A549 (cell line): ENCODE measurements around the gene IGFN1. TPM values are rescaled to one million over a fixed set of nuclear protein-coding genes. Genes with fewer than 3 reads are reported as not detected.

Experiments
- ATAC-seq, 2 experiments: fragments of 200-7000 bp in 1 of 2; fragments of >200 bp in 1 of 2; cut with Nextera tagmentation in 1 of 2; cut with Tn5 transposase in 1 of 2; 3 replicates each; pipeline versions ENCODE4 v1.8.0 to v1.9.1; 2018 to 2020; ENCODE audit warnings: mild to moderate bottlenecking in 1 of 2, moderate library complexity in 1 of 2
- CTCF ChIA-PET: fragments of 300-600 bp; sonication (Branson Sonifier 250); formaldehyde crosslinking; extraction: SDS; loops from one replicate; lab custom pipeline; 2021; ENCODE audit warnings: antibody characterized with exemption, inconsistent platforms; lab: Yijun Ruan, JAX
- POLR2A ChIA-PET: fragments of 350-600 bp; formaldehyde crosslinking; extraction: SDS; loops from one replicate; lab custom pipeline; 2021; ENCODE audit warnings: antibody characterized with exemption, inconsistent platforms; lab: Yijun Ruan, JAX
- DNase-seq, 2 experiments: peaks; one replicate each; pipeline versions ENCODE4 v3.0.0 to v3.0.0-alpha.2; 2011 to 2016; ENCODE audit warnings: low read depth in 1 of 2, low spot score in 1 of 2
- FAIRE-seq: peaks from 2 replicates; lab custom pipeline; 2011; peaks lifted over from hg19 to GRCh38; lab: Jason Lieb, UNC
- H3K27ac ChIP-seq, 2 experiments: fragments of >200 bp; sonication (Bioruptor Twin); formaldehyde crosslinking; 3 replicates each; pipeline ENCODE4 v1.5.1; 2016 to 2017
- H3K4me1 ChIP-seq: fragments of >200 bp; sonication (Bioruptor Twin); formaldehyde crosslinking; 3 replicates; pipeline ENCODE4 v1.6.1; 2016
- H3K4me2 ChIP-seq: fragments of >200 bp; sonication (Bioruptor Twin); formaldehyde crosslinking; 3 replicates; pipeline ENCODE4 v1.6.1; 2016
- H3K4me3 ChIP-seq: fragments of >200 bp; sonication (Bioruptor Twin); formaldehyde crosslinking; 3 replicates; pipeline ENCODE4 v1.5.1; 2016
- H3K9me3 ChIP-seq: fragments of >200 bp; sonication (Bioruptor Twin); formaldehyde crosslinking; 3 replicates; pipeline ENCODE4 v1.6.1; 2016
- ATOH8 ChIP-seq: fragments of 250-450 bp; sonication (Bioruptor Pico); IDR thresholded peaks from 2 replicates; pipeline ENCODE4 v1.5.0; 2020; ENCODE audit warnings: low read depth, mild to moderate bottlenecking, moderate library complexity
- BHLHE40 ChIP-seq: IDR thresholded peaks from 2 replicates; pipeline ENCODE4 v1.6.1; 2012; ENCODE audit warnings: low read depth, low read length, inconsistent platforms
- E2F6 ChIP-seq: IDR thresholded peaks from 2 replicates; pipeline ENCODE4 v1.6.1; 2012; ENCODE audit warnings: low read depth, borderline replicate concordance
- EHF ChIP-seq: fragments of 250-450 bp; sonication (Bioruptor Pico); IDR thresholded peaks from 2 replicates; pipeline ENCODE4 v1.5.0; 2020; ENCODE audit warnings: mild to moderate bottlenecking
- EHMT2 ChIP-seq: fragments of 200-600 bp; sonication (generic); IDR thresholded peaks from 2 replicates; pipeline ENCODE4 v1.6.1; 2016; ENCODE audit warnings: antibody characterized with exemption, low read depth, mild to moderate bottlenecking, moderate library complexity
- ELK1 ChIP-seq: fragments of 150-350 bp; IDR thresholded peaks from 2 replicates; pipeline ENCODE4 v1.6.1; 2014; ENCODE audit warnings: low read depth, mild to moderate bottlenecking, low read length
- FOSB ChIP-seq: fragments of 250-450 bp; sonication (Bioruptor Pico); IDR thresholded peaks from 2 replicates; pipeline ENCODE4 v1.5.0; 2020; ENCODE audit warnings: mild to moderate bottlenecking, moderate library complexity
- FOSL2 ChIP-seq, 2 experiments: fragments of 450-650 bp in 1 of 2; fragments of >200 bp in 1 of 2; sonication (Bioruptor Twin) in 1 of 2; formaldehyde crosslinking; IDR thresholded peaks; 2 replicates each; pipeline versions ENCODE4 v1.5.0 to v1.6.1; 2016 to 2020; ENCODE audit warnings: mild to moderate bottlenecking in 1 of 2, moderate library complexity in 1 of 2
- GATA3 ChIP-seq: IDR thresholded peaks from 2 replicates; pipeline ENCODE4 v1.6.1; 2012; ENCODE audit warnings: borderline replicate concordance
- JUN ChIP-seq, 2 experiments: fragments of >200 bp; sonication (Bioruptor Twin); formaldehyde crosslinking; IDR thresholded peaks; 2 replicates in 1 of 2; 3 replicates in 1 of 2; pipeline ENCODE4 v1.6.1; 2016 to 2017
- KDM1A ChIP-seq: fragments of 200-600 bp; sonication (generic); IDR thresholded peaks from 2 replicates; pipeline ENCODE4 v1.6.1; 2016; ENCODE audit warnings: low read depth, mild to moderate bottlenecking
- MAFK ChIP-seq: fragments of 450-650 bp; IDR thresholded peaks from 2 replicates; pipeline ENCODE4 v1.6.1; 2014; ENCODE audit not compliant: partially characterized antibody
- NFE2L2 ChIP-seq: fragments of 150-350 bp; conservative IDR thresholded peaks from 2 replicates; pipeline ENCODE4 v1.6.1; 2014; ENCODE audit warnings: low read length
- NPAS2 ChIP-seq: fragments of 250-450 bp; sonication (Bioruptor Pico); IDR thresholded peaks from 2 replicates; pipeline ENCODE4 v1.8.0; 2022; ENCODE audit warnings: mild to moderate bottlenecking, moderate library complexity, borderline replicate concordance
- PHF8 ChIP-seq: fragments of 200-600 bp; sonication (generic); IDR thresholded peaks from 2 replicates; pipeline ENCODE4 v1.6.1; 2016; ENCODE audit warnings: low read depth, mild to moderate bottlenecking, antibody characterized with exemption, moderate library complexity, borderline replicate concordance
- POLR2AphosphoS2 ChIP-seq: conservative IDR thresholded peaks from 2 replicates; pipeline ENCODE4 v1.6.1; 2012; ENCODE audit warnings: low read length, improper control_type of control experiment, inconsistent platforms
- RAD21 ChIP-seq, 2 experiments: fragments of >200 bp in 1 of 2; sonication (Bioruptor Twin) in 1 of 2; formaldehyde crosslinking in 1 of 2; IDR thresholded peaks in 1 of 2; conservative IDR thresholded peaks in 1 of 2; 2 replicates in 1 of 2; 3 replicates in 1 of 2; pipeline ENCODE4 v1.6.1; 2012 to 2018; ENCODE audit warnings: inconsistent platforms in 1 of 2
- RARB ChIP-seq: fragments of 250-450 bp; sonication (Bioruptor Pico); IDR thresholded peaks from 2 replicates; pipeline ENCODE4 v1.8.0; 2021; ENCODE audit warnings: mild to moderate bottlenecking, moderate library complexity
- RCOR1 ChIP-seq: fragments of 150-350 bp; IDR thresholded peaks from 2 replicates; pipeline ENCODE4 v1.6.1; 2014; ENCODE audit warnings: antibody characterized with exemption, low read length, low read depth
- REST ChIP-seq: fragments of 200-600 bp; sonication (generic); IDR thresholded peaks from 2 replicates; pipeline ENCODE4 v1.6.1; 2016; ENCODE audit warnings: antibody characterized with exemption, mild to moderate bottlenecking, moderate library complexity
- RFX5 ChIP-seq: fragments of 450-650 bp; IDR thresholded peaks from 2 replicates; pipeline ENCODE4 v1.7.1; 2014; ENCODE audit warnings: antibody characterized with exemption, mild to moderate bottlenecking, moderate library complexity
- RNF2 ChIP-seq: fragments of 200-600 bp; sonication (generic); IDR thresholded peaks from 2 replicates; pipeline ENCODE4 v1.6.1; 2016; ENCODE audit warnings: low read depth, mild to moderate bottlenecking, antibody characterized with exemption, moderate library complexity, borderline replicate concordance
- SMC3 ChIP-seq: fragments of >200 bp; sonication (Bioruptor Twin); formaldehyde crosslinking; IDR thresholded peaks from 3 replicates; pipeline ENCODE4 v1.6.1; 2018; ENCODE audit warnings: inconsistent platforms
- SREBF2 ChIP-seq: fragments of 450-650 bp; IDR thresholded peaks from 2 replicates; pipeline ENCODE4 v1.6.1; 2014; ENCODE audit warnings: mild to moderate bottlenecking, moderate library complexity
- TFCP2L1 ChIP-seq: fragments of 250-450 bp; sonication (Bioruptor Pico); IDR thresholded peaks from 2 replicates; pipeline ENCODE4 v1.5.0; 2021; ENCODE audit warnings: mild to moderate bottlenecking
- ZSCAN20 ChIP-seq: fragments of 250-450 bp; sonication (Bioruptor Pico); IDR thresholded peaks from 2 replicates; pipeline ENCODE4 v1.8.0; 2022; ENCODE audit warnings: mild to moderate bottlenecking, moderate library complexity
- WGBS: methylation state at CpG from one replicate; pipeline ENCODE4 v1.1.6; 2017; ENCODE audit errors: missing lambda C conversion rate; 5-methylcytosine and 5-hydroxymethylcytosine counted together
- polyA plus RNA-seq, 4 experiments: library from polyadenylated mRNA; depleted of rRNA in 3 of 4; stranded (reverse); fragments of >200 nt; fragmentation: RNase III in 1 of 4; extraction: RNeasy Plus Mini Kit Qiagen cat#74134 plus additional on column Dnase treatment in 1 of 4; gene quantifications; 2 replicates in 3 of 4; 3 replicates in 1 of 4; pipeline ENCODE4 v1.2.3, GENCODE V29; 2011 to 2017

The IGFN1 gene
- polyA plus RNA-seq, 2 of the 4 experiments (the other 2 are of a cell fraction): 0.03 to 4.7 TPM

GRCh38 chr1:201175820-201176500 is 14.7 kb upstream of the IGFN1 start (continued):
- no peak for TF ChIP-seq REST
- TF ChIP-seq EHF (CRISPR knock-in tag): no peak
- no peak for TF ChIP-seq BHLHE40
- no peak for TF ChIP-seq ATOH8 (CRISPR knock-in tag)
- TF ChIP-seq RFX5: no peak
- no peak for TF ChIP-seq KDM1A
- TF ChIP-seq SREBF2: no peak
- TF ChIP-seq JUN (IDR thresholded peaks at IDR 0.05): no peak
- no peak for TF ChIP-seq ZSCAN20 (CRISPR knock-in tag)

GRCh38 chr1:201176940-201177339 is 13.7 kb upstream of the IGFN1 start:
- ATAC-seq (peak; percentile 30 to 48; a peak in 4 of 6 replicates), FAIRE-seq (no peak), DNase-seq (no peak)
- H3K27ac ChIP-seq: peak overlapping the region in 1 of 2 experiments; percentile 10; a peak in 1 of 6 replicates
- H3K4me1 ChIP-seq: peaks cover 29% of the 10 kb centered on the region; the same call in 2 of the 3 replicates
- no peak overlapping the region for H3K4me2 ChIP-seq
- ChIA-PET POLR2A (no interaction called here), CTCF (interaction anchor here (1.2 to 2.1 kb wide), 3 partner anchors 10 to 46 kb away, joined by 3 to 9 read pairs (median 4); no protein-coding TSS in a partner anchor)
- no peak for TF ChIP-seq NFE2L2
- no peak for TF ChIP-seq RAD21 (conservative IDR thresholded peaks at IDR 0.05 in 1 of 2, IDR thresholded peaks at IDR 0.05 in 1 of 2)
- no peak for TF ChIP-seq E2F6
- no peak for TF ChIP-seq RARB (CRISPR knock-in tag)
- no peak for TF ChIP-seq MAFK
- TF ChIP-seq NPAS2 (CRISPR knock-in tag): no peak
- no peak for TF ChIP-seq REST
- no peak for TF ChIP-seq SMC3
- no peak for TF ChIP-seq TFCP2L1 (CRISPR knock-in tag)
- TF ChIP-seq GATA3: no peak
- TF ChIP-seq FOSL2 (IDR thresholded peaks at IDR 0.05): no peak
- TF ChIP-seq FOSL2 (CRISPR knock-in tag; IDR thresholded peaks at IDR 0.05): no peak
- no peak for TF ChIP-seq PHF8
- TF ChIP-seq KDM1A: no peak
- TF ChIP-seq POLR2AphosphoS2: no peak
- TF ChIP-seq RCOR1: no peak
- TF ChIP-seq RNF2: no peak
- no peak for TF ChIP-seq FOSB (CRISPR knock-in tag)
- no peak for TF ChIP-seq ELK1
- TF ChIP-seq EHMT2: no peak
- no peaks in the 10 kb centered on the region; the same call in 2 of the 3 replicates for H3K9me3 ChIP-seq
- H3K4me3 ChIP-seq: no peak overlapping the region
- WGBS: 48% methylated on average over 2 of the region's 2 CpGs
